DND-41 (cell line): ENCODE measurements around the gene EEFSEC.

Source experiments
- ATAC-seq: fragments of 200-7000 bp; cut with Tn5 transposase; 3 replicates; pipeline ENCODE4 v1.9.1; 2021; ENCODE audit warnings: low read depth; ENCODE audit not compliant: insufficient read depth
- DNase-seq: peaks from one replicate; pipeline ENCODE4 v3.0.0-alpha.2; 2020
- H2AFZ ChIP-seq: 2 replicates; pipeline ENCODE4 v1.6.0; 2012; ENCODE audit warnings: low read depth, low read length
- H3K27ac ChIP-seq: 2 replicates; pipeline ENCODE4 v1.5.1; 2012; ENCODE audit warnings: low read length, inconsistent platforms
- H3K27me3 ChIP-seq: fragments of 200-600 bp; sonication (generic); 2 replicates; pipeline ENCODE4 v1.6.0; 2012; ENCODE audit warnings: low read length, mild to moderate bottlenecking, inconsistent platforms; ENCODE audit not compliant: insufficient read depth, poor library complexity
- H3K36me3 ChIP-seq: 2 replicates; pipeline ENCODE4 v1.5.1; 2012; ENCODE audit warnings: low read length, inconsistent platforms; ENCODE audit not compliant: insufficient read depth
- H3K4me1 ChIP-seq: 2 replicates; pipeline ENCODE4 v1.5.1; 2012; ENCODE audit warnings: mild to moderate bottlenecking, low read length; ENCODE audit not compliant: insufficient read depth
- H3K4me2 ChIP-seq: 2 replicates; pipeline ENCODE4 v1.6.0; 2012; ENCODE audit warnings: mild to moderate bottlenecking, moderate library complexity, low read length, inconsistent platforms; ENCODE audit not compliant: insufficient read depth
- H3K4me3 ChIP-seq, 2 experiments: fragments of 200-600 bp in 1 of 2; shearing (Covaris generic) in 1 of 2; 2 replicates each; pipeline ENCODE4 v1.5.1; 2012 to 2016; ENCODE audit warnings: inconsistent platforms in 2 of 2, low read length in 2 of 2, mild to moderate bottlenecking in 2 of 2, low read depth in 1 of 2, moderate library complexity in 1 of 2
- H3K79me2 ChIP-seq: 2 replicates; pipeline ENCODE4 v1.6.0; 2012; ENCODE audit warnings: low read length, inconsistent platforms; ENCODE audit not compliant: insufficient read depth
- H3K9ac ChIP-seq: 2 replicates; pipeline ENCODE4 v1.6.0; 2012; ENCODE audit warnings: low read depth, mild to moderate bottlenecking, inconsistent platforms, low read length, moderate library complexity
- H3K9me3 ChIP-seq: 2 replicates; pipeline ENCODE4 v1.5.1; 2012; ENCODE audit warnings: low read length, moderate library complexity, mild to moderate bottlenecking, inconsistent platforms; ENCODE audit not compliant: insufficient read depth, severe bottlenecking
- H4K20me1 ChIP-seq: 2 replicates; pipeline ENCODE4 v1.6.0; 2012; ENCODE audit warnings: low read length; ENCODE audit not compliant: insufficient read depth
- CTCF ChIP-seq: IDR thresholded peaks from 2 replicates; pipeline ENCODE4 v1.5.1; 2012; ENCODE audit warnings: borderline replicate concordance, low read length, moderate library complexity, mild to moderate bottlenecking; ENCODE audit not compliant: poor library complexity, severe bottlenecking; ENCODE audit errors: extremely low read depth
- EZH2 ChIP-seq: IDR thresholded peaks from 3 replicates; pipeline ENCODE4 v1.6.1; 2012; ENCODE audit warnings: borderline replicate concordance, low read depth, mild to moderate bottlenecking, moderate library complexity, low read length, inconsistent platforms; ENCODE audit not compliant: severe bottlenecking

EEFSEC gene

DNA sequence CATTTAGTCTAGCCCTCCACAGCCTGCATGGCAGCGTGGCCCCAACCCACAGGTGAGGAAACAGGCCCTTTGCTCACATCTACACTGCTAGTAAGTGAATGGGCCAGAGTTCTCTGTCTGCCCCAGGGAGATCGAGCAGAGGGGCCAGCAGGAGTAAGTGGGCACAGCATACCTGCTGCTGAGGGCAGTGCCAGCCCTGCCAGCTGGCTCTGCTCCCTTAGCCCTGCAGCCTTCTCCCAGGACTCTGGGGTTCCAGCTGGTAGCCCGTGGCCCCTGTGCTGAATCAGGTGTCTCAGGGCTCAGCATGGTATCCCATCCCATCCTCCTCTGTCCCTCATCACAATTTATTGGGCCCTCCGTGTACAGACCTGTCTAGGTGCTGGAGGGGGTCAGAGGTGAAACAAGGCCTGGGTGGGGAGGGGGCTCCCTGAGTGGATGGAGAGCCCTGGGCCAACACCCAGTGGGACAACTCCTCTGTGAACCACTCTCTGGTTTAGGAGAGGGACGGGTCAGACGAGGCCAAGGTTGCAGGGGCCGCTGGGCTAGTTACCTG, 211.6 kb downstream of the EEFSEC start:
- DNase-seq (no peak), ATAC-seq (no peak)
- Histone ChIP-seq H3K27me3 (no peaks in the 10 kb centered on the region), H2AFZ (no peak overlapping the region), H3K36me3 (peaks cover 33% of the 10 kb centered on the region), H3K4me2 (no peak overlapping the region), H3K9me3 (no peaks in the 10 kb centered on the region), H4K20me1 (peaks cover 12% of the 10 kb centered on the region), H3K79me2 (no peaks in the 10 kb centered on the region), H3K4me3 (no peak overlapping the region), H3K9ac (no peak overlapping the region), H3K27ac (no peak overlapping the region), H3K4me1 (no peaks in the 10 kb centered on the region)
- TF ChIP-seq EZH2 (no peak), CTCF (no peak)

GRCh38 chr3:128366136-128366535, 212.9 kb downstream of the EEFSEC start:
- ATAC-seq (no peak), DNase-seq (no peak)
- TF ChIP-seq EZH2, result no peak
- no peak for TF ChIP-seq CTCF
- Histone ChIP-seq H3K27ac (no peak overlapping the region), H3K36me3 (peaks cover 32% of the 10 kb centered on the region), H3K9ac (no peak overlapping the region), H3K4me3 (no peak overlapping the region), H3K27me3 (no peaks in the 10 kb centered on the region), H3K9me3 (no peaks in the 10 kb centered on the region), H2AFZ (no peak overlapping the region), H4K20me1 (peaks cover 12% of the 10 kb centered on the region), H3K79me2 (no peaks in the 10 kb centered on the region), H3K4me1 (no peaks in the 10 kb centered on the region), H3K4me2 (no peak overlapping the region)

DNA sequence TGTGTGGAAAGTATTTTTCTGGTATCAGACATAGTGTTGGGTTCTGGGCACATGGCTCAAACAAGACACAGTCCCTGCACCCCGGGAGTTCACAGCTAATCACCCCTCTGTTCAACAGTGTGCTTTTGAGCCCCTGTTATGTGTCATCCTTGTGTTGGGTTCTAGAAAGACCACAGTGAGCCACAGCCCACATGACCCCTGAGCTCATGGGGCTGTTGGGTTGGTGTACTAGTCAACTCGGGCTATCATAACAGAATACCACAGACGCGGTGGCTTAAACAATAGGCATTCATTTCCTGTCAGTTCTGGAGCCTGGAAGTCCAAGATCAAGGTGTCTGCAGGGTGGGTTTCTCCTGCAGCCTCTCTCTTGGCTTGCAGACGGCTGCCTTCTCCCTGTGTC, 213.4 kb downstream of the EEFSEC start:
- H3K4me1 ChIP-seq, result no peaks in the 10 kb centered on the region
- peaks cover 12% of the 10 kb centered on the region for H4K20me1 ChIP-seq
- no peaks in the 10 kb centered on the region for H3K9me3 ChIP-seq
- no peaks in the 10 kb centered on the region for H3K27me3 ChIP-seq
- no peak for ATAC-seq
- no peak overlapping the region for H3K4me2 ChIP-seq
- H3K9ac ChIP-seq, result no peak overlapping the region
- no peak overlapping the region for H3K27ac ChIP-seq
- H2AFZ ChIP-seq, result no peak overlapping the region
- H3K79me2 ChIP-seq, result no peaks in the 10 kb centered on the region
- H3K4me3 ChIP-seq, result no peak overlapping the region
- TF ChIP-seq CTCF (no peak), EZH2 (no peak)
- H3K36me3 ChIP-seq, result peaks cover 29% of the 10 kb centered on the region
- DNase-seq, result no peak
